ENCODE measurements around the gene MERTK.
"Not testable (repeated sequence)": the region's sequence is repeated elsewhere in the genome, so short reads cannot be mapped to it uniquely, and the experiment has no call there.

Gene MERTK

GRCh38 chr2:111905990-111906735 lies 7.8 kb downstream of the MERTK start:
- TF ChIP-seq CTCF (IDR thresholded peaks at IDR 0.05) = no peak
- H3K4me1 ChIP-seq = peaks cover 0 to 92% (median 39%) of the 10 kb centered on the region in 4 donors
- H3K36me3 ChIP-seq = no peaks in the 10 kb centered on the region
- DNase-seq = no peak
- H3K27me3 ChIP-seq = no peaks in the 10 kb centered on the region
- H3K9me3 ChIP-seq = no peaks in the 10 kb centered on the region
- H3K4me3 ChIP-seq = peak overlapping the region in 1 of 2 donors; percentile 23
- peak overlapping the region; percentile 81 to 83 for H3K27ac ChIP-seq
- intact Hi-C loops (cut with DNase I; ENCODE audit: low total_unique reads) = loop anchor here (2.0 kb wide), 1 partner anchor 69 kb away; no protein-coding TSS in a partner anchor

- Histone ChIP-seq H3K36me3 (no peaks in the 10 kb centered on the region), H3K4me1 (peaks cover 0 to 71% (median 36%) of the 10 kb centered on the region in 4 donors), H3K9me3 (no peaks in the 10 kb centered on the region), H3K4me3 (no peak overlapping the region), H3K27me3 (no peaks in the 10 kb centered on the region), H3K27ac (peak overlapping the region in 1 of 2 donors; percentile 5)
- intact Hi-C loops (cut with DNase I; ENCODE audit: low total_unique reads) = no loop called here
- no peak for DNase-seq
- no peak for TF ChIP-seq CTCF (IDR thresholded peaks at IDR 0.05)
Observed at GRCh38 chr2:111908578-111908977, 10.2 kb downstream of the MERTK start.

GRCh38 chr2:111909079-111909478 lies 10.7 kb downstream of the MERTK start:
- intact Hi-C loops (cut with DNase I; ENCODE audit: low total_unique reads) = no loop called here
- Histone ChIP-seq H3K36me3 (no peaks in the 10 kb centered on the region), H3K27ac (peak overlapping the region; percentile 5 to 13), H3K27me3 (no peaks in the 10 kb centered on the region), H3K9me3 (no peaks in the 10 kb centered on the region), H3K4me1 (peaks cover 0 to 66% (median 33%) of the 10 kb centered on the region in 4 donors), H3K4me3 (no peak overlapping the region)
- no peak for TF ChIP-seq CTCF (IDR thresholded peaks at IDR 0.05)
- no peak for DNase-seq

GRCh38 chr2:111909997-111910396 lies 11.6 kb downstream of the MERTK start:
- intact Hi-C loops (cut with DNase I; ENCODE audit: low total_unique reads); H3K27ac ChIP-seq: not testable (repeated sequence)
- peaks cover 0 to 57% (median 25%) of the 10 kb centered on the region in 4 donors for H3K4me1 ChIP-seq

GRCh38 chr2:111910609-111911277 lies 12.3 kb downstream of the MERTK start:
- no peak overlapping the region for H3K27ac ChIP-seq
- H3K4me1 ChIP-seq = peaks cover 0 to 50% (median 18%) of the 10 kb centered on the region in 4 donors
- no peak for DNase-seq

More at GRCh38 chr2:111909997-111910396, 11.6 kb downstream of the MERTK start:
- not testable (repeated sequence) for H3K27me3 ChIP-seq, H3K4me3 ChIP-seq, DNase-seq, H3K36me3 ChIP-seq, H3K9me3 ChIP-seq

GRCh38 chr2:111911295-111911977 lies 13.0 kb downstream of the MERTK start:
- H3K36me3 ChIP-seq; H3K9me3 ChIP-seq; DNase-seq; intact Hi-C loops (cut with DNase I; ENCODE audit: low total_unique reads); H3K4me3 ChIP-seq; H3K27me3 ChIP-seq; H3K27ac ChIP-seq: not testable (repeated sequence)
- peaks cover 0 to 43% (median 13%) of the 10 kb centered on the region in 4 donors for H3K4me1 ChIP-seq

More at GRCh38 chr2:111910609-111911277, 12.3 kb downstream of the MERTK start:
- no peak overlapping the region for H3K4me3 ChIP-seq
- TF ChIP-seq CTCF (IDR thresholded peaks at IDR 0.05) = no peak
- intact Hi-C loops (cut with DNase I; ENCODE audit: low total_unique reads) = no loop called here
- no peaks in the 10 kb centered on the region for H3K27me3 ChIP-seq
- no peaks in the 10 kb centered on the region for H3K9me3 ChIP-seq
- H3K36me3 ChIP-seq = no peaks in the 10 kb centered on the region

Data from tibial artery (tissue), 4 donors.